ENCODE data around the gene SEZ6L2. TPM values are rescaled to one million over a fixed set of nuclear protein-coding genes. Genes with fewer than 3 reads are reported as not detected.
"Not testable (repeated sequence)": the region's sequence is repeated elsewhere in the genome, so short reads cannot be mapped to it uniquely, and the experiment has no call there.

SEZ6L2 gene
- polyA plus RNA-seq, 3 donors = 0.11 to 11.5 (median 1.4) TPM

DNA sequence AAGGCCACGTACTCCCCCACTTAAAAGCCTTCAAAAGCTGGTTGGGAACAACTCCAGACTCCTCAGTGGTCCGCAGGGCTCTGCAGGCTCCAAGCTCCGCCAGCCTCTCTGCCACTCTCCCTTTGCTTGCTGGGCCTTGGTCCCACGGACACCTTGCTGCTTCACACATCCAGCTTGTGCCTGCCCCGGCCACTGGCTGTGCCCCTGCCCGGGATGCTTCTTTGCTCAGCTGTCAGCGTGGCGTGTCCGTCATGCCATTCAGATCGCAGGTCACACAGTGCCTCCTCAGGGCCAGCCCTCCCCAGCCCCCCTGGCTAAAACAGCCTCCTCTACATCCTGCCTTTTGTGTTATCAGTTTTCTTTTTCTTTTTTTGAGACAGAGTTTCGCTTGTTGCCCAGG, 12.7 kb upstream of the SEZ6L2 start:
- 73 to 85% (median 75%) methylated on average over 11 of the region's 11 CpGs for WGBS, 3 donors
- H3K27ac ChIP-seq (ENCODE audit: low read depth, low read length) = no peak overlapping the region

DNA sequence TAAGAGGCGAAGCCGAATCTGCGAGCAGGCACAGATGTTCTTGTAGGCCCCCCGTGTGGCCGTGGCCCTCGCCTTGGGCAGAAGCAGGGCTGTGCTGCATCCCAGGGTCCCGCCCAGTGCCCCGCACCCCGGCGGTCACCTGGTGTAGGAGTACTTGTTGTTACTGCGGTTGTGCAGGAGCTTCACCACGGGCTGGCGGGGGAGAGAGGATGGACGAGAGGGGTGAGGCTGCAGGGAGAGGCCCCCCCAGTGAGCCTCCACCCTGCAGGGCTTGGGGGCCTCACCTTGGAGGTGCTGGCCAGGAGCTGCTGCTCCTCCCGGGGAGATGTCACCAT, 12.3 kb upstream of the SEZ6L2 start:
- 77 to 83% (median 82%) methylated on average over 15 of the region's 15 CpGs for WGBS, 3 donors

DNA sequence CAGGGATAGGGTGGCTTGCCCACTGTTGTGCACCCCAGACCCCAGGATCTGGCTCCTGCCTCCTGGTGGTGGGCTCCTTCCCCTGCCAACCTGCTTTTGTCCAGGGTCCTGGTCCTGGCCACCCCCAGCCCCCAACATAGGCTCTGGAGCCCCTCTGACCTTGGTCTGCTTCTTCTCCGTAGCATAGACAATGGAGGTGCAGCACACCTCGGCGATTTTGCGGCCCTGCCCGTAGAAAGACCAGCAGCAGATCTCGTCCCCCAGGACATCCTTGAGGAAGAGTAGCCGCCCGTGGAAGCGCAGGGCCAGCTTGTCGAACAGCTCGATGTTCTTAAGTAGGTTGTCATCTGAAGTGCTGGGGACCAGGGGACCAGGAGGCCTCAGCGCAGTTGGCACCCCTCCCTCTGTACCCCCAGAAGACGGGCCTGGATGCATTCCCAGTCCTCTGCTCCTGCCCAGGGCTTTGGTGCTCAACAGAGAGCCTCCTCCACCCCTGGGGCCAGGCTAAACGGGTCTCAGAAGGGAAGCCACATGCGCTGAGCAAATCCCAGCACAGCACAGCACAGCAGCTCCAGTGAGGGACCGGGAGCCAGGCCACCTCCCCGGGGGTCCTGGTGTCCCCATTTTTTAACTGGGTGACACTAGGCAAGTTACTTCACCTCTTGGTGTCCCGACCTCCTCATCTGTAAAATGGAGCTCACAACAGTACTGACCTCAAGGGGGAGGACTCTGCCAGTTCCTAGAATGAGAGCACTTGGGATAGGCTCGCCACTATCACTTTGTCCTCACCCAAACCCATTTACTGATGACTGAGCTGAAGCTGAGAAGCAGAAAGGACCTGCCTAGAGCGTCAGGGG, 11.7 kb upstream of the SEZ6L2 start:
- 84 to 91% (median 89%) methylated on average over 20 of the region's 20 CpGs for WGBS, 3 donors
- no peak overlapping the region for H3K27ac ChIP-seq (ENCODE audit: low read depth, low read length)

More for the DNA sequence above, 12.3 kb upstream of the SEZ6L2 start:
- H3K27ac ChIP-seq (ENCODE audit: low read depth, low read length) = no peak overlapping the region

DNA sequence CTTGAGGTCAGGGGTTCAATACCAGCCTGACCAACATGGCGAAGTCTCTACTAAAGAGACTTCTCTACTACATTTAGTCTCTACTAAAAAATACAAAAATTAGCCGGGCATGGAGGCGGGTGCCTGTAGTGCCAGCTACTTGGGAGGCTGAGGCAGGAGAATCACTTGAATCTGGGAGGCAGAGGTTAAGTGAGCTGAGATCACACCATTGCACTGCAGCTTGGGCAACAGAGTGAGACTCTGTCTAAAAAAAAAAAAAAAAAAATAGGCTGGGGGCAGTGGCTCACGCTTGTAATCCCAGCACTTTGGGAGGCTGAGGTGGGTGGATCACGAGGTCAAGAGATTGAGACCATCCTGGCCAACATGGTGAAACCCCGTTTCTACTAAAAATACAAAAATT, 10.5 kb upstream of the SEZ6L2 start:
- 89 to 95% (median 94%) methylated on average over 6 of the region's 6 CpGs for WGBS, 3 donors
- not testable (repeated sequence) for H3K27ac ChIP-seq (ENCODE audit: low read depth, low read length)

DNA sequence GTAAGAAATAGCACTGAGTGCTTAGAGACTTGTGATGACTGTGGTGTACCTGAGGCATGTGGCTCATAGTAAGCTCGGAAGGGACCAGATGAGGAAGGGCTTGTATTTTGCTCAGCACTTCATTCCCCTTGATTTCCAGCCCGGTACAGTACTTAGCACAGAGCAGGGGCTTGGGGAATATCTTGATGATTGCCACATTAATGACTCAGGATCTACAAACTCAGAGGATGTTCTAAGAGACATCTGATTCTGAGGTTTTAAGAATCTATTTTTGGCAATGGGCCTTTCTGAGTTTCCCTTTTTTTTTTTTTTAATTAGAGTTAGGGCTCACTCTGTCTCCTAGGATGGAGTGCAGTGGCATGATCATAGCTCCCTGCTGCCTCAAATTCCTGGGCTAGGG, 10.0 kb upstream of the SEZ6L2 start:
- H3K27ac ChIP-seq (ENCODE audit: low read depth, low read length) = no peak overlapping the region
- 59 to 82% (median 67%) methylated on average over 2 of the region's 2 CpGs for WGBS, 3 donors

DNA sequence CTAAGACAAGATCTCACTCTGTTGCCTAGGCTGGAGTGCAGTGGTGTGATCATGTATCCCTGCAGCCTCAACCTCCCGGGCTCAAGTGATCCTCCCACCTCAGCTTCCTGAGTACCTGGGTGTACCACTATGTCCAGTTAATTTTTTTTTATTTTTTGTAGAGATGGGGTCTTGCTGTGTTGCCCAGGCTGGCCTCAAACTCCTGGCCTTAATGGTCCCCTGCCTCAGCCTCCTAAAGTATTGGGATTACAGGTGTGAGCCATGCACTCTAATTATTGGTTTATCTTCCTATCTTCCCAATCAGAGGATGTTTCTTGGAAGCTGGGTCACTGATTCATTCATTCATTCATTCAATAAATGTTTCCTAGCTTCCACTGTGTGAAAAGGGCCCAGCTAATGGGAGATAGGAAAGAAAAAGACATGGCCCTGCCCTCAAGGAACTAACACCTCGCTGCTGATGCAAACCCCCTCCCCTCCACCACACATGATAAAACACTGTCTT, 9.4 kb upstream of the SEZ6L2 start:
- no peak overlapping the region for H3K27ac ChIP-seq (ENCODE audit: low read depth, low read length)
- 85 to 90% (median 88%) methylated on average over 2 of the region's 2 CpGs for WGBS, 3 donors

DNA sequence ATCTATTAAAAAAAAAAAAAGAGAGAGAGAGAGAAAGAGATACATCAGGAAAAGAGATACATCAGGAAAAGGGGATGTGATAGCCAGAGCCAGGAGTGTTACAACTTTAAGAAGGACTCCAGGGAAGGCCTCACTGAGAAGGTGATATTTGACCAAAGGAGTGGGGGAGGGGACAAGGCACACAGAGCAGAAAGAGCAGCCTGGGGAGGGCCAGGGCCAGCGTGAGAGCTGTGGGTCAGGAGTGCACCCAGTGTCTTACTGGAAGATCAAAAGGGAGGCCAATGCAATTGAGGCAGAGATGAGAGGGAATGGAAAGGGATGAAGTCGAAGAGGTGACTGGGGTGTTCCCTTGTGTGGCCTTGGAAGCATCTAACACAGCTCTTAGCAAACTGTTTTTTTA, 8.6 kb upstream of the SEZ6L2 start:
- H3K27ac ChIP-seq (ENCODE audit: low read depth, low read length) = no peak overlapping the region
- WGBS, 3 donors = 71 to 88% (median 76%) methylated on average over 2 of the region's 2 CpGs

DNA sequence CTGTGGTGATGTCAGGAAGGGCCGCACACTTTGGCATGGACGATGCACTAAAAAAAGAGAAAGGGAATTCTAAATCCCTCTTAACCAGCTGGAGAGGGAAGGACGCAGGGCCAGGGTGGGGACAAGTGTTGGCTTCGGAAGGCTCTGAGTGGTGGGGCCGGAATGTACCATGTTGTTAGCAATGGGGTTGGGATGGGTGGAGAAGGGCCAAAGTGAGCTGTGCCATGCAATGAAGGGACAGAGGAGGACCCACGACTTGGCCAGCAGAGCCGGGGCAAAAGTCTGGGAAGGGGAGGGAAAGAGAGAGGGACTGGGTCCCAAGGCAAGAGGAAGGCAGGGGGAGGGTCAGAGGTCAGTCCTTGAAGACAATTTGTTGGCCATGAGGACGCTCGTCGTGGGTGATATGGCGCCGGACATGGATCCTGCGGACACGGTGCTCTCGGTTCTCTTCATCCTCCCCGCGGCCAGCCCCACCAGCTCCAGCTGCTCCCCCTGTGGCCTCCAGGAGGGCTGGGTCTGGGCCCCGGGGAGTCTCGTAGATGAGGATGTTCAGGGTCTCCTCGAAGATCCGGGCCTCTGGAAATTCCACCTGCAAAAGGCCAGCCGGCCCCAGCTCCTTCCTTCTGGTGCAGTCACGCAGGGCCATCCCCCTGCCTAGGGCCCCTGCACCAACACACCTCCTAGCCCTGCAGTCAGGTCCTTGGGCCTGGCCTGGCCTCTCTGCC, 7.3 kb upstream of the SEZ6L2 start:
- no peak overlapping the region for H3K27ac ChIP-seq (ENCODE audit: low read depth, low read length)
- 82 to 85% (median 83%) methylated on average over 23 of the region's 23 CpGs for WGBS, 3 donors

DNA sequence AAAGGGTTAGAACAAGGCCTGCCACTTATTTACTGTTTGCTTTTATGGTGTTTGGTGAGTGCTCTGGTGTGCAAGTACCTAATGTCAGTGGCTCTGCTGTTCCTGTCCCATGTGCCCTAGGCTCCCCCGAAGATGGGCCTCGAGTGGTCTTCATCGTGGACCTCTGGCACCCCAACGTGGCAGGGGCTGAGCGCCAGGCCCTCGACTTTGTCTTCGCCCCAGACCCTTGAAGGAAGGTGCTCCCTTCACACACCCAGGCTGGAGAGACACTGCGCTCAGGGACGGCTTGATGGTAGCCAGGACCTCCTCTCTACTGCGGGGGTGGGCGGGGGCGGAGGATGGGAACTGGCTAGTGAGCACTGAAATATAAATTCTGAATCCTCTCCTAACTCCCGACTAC, 6.3 kb upstream of the SEZ6L2 start:
- H3K27ac ChIP-seq (ENCODE audit: low read depth, low read length) = no peak overlapping the region
- 81 to 84% (median 83%) methylated on average over 13 of the region's 13 CpGs for WGBS, 3 donors

DNA sequence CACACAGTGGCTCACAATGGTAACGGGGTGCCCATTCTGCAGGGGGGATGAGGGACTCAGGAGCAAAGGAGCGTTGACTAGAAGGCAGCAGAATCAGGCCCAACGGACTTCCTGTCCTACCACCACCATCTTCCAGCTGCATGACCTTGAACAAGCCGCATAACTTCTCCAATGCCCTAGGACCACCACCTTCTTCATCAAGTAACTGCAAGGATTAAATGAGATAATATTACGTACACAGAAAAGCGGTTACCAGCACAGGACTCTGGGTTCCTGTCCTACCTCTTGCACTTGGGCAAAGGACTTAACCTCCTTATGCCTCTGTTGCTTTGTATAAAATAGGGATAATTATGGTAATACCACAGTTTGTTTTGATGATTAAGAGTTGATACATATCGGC, 5.6 kb upstream of the SEZ6L2 start:
- H3K27ac ChIP-seq (ENCODE audit: low read depth, low read length) = no peak overlapping the region
- 92 to 95% (median 92%) methylated on average over 7 of the region's 7 CpGs for WGBS, 3 donors

DNA sequence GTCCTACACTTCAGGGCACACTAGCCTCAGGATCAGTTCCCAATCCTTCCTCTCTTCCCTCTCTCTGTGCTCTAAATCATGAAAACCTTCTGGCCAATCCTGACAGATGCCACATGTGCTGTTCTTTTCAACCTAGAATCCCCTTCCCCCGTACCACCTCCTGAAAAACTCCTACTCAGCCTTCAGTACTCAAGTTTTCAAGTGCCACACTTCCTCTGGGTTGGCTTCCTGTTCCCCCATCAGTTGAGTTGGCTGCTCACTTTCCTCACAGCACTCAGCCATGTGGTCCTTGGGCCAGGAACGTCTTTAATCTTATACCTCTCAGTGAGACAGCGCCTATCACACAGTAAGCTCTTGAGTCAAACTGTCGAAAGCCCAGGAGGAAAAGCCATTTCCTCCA, 4.2 kb upstream of the SEZ6L2 start:
- H3K27ac ChIP-seq (ENCODE audit: low read depth, low read length) = no peak overlapping the region
- 54 to 82% (median 59%) methylated on average over 4 of the region's 4 CpGs for WGBS, 3 donors

DNA sequence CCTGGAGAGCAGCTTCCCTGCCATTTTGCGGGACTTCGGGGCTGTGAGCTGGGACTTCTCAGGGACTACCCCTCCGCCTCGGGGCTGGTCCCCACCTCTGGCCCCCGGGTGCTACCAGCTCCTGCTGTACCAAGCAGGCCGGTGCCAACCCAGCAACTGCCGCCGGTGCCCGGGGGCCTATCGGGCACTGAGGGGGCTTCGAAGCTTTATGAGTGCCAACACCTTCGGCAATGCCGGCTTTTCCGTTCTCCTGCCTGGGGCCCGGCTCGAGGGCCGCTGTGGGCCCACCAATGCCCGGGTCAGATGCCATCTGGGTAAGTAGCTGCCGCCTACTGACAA, 2.2 kb upstream of the SEZ6L2 start:
- H3K27ac ChIP-seq (ENCODE audit: low read depth, low read length) = no peak overlapping the region
- 84 to 93% (median 87%) methylated on average over 19 of the region's 19 CpGs for WGBS, 3 donors

DNA sequence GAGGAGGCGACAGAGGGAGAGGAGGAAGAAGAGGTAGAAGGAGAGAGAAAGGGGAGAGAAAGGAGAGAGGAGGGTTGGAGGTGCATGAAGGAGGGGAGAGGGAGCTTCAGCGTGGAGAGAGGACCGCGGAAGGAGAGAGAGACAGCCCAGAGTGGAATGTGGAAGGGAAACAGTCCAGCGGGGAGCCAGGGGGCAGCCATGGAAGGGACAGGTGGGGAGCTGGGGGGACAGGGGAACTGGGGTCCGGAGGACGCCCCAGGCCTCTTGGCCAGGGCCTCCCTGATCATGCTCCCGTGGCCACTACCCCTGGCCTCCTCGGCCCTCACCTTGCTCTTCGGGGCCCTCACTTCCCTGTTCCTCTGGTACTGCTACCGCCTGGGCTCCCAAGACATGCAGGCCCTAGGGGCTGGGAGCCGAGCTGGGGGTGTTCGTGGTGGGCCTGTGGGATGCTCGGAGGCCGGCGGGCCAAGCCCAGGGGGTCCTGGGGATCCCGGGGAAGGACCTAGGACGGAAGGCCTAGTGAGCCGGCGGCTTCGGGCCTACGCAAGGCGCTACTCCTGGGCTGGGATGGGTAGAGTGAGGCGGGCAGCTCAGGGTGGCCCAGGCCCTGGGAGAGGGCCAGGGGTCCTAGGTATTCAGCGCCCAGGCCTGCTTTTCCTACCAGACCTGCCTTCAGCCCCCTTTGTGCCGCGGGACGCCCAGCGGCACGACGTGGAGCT, 1.7 kb upstream of the SEZ6L2 start:
- WGBS, 3 donors = 40 to 52% (median 50%) methylated on average over 25 to 31 of the region's 31 CpGs
- no peak overlapping the region for H3K27ac ChIP-seq (ENCODE audit: low read depth, low read length)

DNA sequence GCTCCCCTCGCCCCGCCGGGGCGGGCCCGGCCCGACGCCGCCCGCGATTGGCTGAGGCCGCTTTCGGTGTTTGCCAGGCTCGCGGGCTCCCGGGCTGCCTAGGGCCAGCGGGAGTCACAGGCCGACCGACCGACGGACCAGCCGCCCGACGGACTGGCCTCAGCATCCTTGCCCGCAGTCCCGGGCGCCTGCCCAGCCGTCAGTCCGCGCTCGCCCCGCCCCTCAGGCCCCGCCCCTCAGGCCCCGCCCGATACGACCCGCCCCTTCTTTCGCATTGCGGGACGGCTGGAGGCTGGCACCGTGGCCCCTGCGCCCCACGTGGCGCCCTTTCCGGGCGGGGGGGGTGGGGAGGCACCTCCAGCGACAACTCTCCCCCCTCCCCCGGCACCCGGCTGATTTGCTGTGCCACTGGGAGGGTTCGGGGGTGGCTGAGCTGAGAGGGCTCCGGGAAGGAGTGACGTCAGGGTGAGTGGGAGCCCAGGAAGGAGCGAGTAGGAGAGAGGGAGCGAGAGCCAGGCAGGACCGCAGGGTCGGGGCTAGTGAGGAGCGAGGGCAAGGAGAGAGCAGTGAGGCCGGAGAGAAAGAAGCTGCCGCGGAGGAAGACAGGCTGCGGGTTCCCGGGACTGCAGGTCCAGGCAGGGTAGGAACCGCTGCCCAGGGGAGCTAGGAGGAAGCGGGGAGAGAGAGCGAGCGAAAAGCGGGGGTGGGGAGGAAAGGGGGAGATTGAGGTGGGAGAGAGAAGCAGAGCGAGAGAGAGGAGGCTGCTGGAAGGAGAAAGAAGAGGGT, 945 bp upstream of the SEZ6L2 start, which contains the start of gene ASPHD1:
TSS of gene ASPHD1 (plus strand) at position 387 of the 786 bp plus-strand sequence. CDS start 484 bp downstream, outside the sequence.
- 1 to 2% (median 1%) methylated on average over 50 to 67 of the region's 67 CpGs for WGBS, 3 donors
- H3K27ac ChIP-seq (ENCODE audit: low read depth, low read length) = no peak within 1 kb of the TSS

DNA sequence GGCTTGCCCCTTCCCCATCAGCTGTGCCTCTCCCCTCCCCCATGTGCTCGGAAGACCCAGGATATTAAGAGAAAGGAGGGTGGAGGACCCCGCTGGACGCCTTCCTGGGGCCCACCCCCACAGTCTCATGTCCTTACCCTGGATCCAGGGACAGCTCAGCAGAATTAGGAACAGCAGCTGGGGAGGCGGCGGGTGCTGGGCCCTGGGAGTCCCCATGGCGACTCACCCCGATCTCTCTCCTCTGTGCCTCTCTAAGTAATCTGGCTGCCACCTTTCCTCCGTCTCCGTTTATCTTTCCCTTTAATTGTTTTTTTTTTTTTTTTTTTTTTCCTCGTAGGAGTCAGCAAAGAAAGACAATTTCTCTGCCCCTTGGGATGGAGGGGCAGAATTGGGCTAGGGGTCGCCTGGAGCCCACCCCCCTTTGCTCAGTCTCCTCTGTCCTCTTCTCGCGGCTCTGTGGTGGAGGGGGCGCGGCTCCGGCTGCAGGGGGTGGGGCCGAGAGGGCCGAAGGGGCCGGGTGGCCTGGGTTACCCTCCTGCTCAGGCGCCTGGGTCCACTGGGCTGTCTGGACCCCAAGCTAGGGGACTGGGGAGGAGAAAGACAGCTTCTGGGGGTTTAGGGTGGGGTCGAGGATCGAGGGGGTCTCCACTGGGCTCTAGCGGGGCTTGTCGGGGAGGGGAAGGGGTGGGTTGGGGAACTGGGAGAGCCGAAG, 390 bp downstream of the SEZ6L2 start:
- no peak overlapping the region for H3K27ac ChIP-seq (ENCODE audit: low read depth, low read length)
- 1 to 3% (median 2%) methylated on average over 23 to 25 of the region's 25 CpGs for WGBS, 3 donors

DNA sequence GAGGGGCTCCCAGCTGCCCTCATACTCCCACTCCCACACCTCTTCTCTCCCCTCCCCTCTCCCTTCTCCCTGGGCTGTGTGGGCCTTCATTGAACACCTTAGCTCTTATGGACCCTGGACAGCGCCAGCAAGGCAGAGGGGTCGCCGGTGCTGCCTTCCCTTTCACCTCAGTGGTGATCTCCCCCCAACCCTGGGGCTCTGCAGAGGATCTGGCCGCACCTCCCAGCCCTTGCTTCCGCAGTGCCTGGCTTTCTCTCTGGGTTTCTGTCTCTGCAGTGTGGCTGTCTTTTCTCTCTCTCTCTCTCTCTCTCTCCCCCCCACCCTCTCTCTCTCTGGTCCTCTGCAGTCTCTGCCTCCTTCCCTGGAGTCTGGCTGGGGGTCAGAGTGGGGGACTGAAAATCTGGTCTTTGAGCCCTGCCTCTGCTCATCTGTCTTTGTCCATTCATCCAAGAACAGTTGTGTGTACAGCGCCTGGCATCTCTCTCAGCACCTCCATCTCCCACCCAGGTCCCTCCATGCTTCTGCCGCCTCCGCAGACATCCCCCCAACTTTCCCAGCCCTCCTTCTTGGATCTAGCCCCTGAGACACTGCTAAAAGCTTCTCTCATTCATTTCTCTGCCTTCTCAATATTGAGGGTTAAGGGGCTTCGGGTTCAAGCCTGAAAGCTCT, 1.1 kb downstream of the SEZ6L2 start:
- 14 to 32% (median 17%) methylated on average over 9 of the region's 9 CpGs for WGBS, 3 donors

DNA sequence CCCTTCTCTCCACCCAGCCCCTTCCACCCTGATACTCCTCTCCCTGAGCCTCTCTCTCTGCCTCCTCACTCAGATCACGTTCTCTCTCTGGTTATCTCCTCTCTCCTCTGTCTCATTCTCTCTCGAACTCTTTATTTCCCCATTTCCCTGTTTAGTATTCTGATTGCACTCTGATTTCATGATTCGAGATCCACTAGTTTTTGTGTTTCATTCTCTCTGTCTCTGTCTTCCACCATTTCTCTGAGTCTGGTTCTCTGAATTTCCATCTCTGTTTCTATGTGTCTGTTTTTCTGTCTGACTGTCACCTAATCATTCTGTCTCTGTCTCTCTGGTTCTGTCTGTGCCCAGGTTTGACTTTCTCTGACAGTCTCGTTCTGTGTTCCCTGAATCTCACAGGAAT, 2.0 kb downstream of the SEZ6L2 start:
- WGBS, 3 donors = 50 to 65% (median 63%) methylated on average over 4 of the region's 4 CpGs

More for the DNA sequence above, 1.1 kb downstream of the SEZ6L2 start:
- H3K27ac ChIP-seq (ENCODE audit: low read depth, low read length) = no peak overlapping the region

More for the DNA sequence above, 2.0 kb downstream of the SEZ6L2 start:
- no peak overlapping the region for H3K27ac ChIP-seq (ENCODE audit: low read depth, low read length)
